ENCODE data around the gene PISD.

- peak; percentile 31 for TF ChIP-seq POLR2AphosphoS5 (IDR thresholded peaks at IDR 0.05)
- no peak for TF ChIP-seq CTCF (IDR thresholded peaks at IDR 0.05)
Observed at GRCh38 chr22:31680861-31681341, 18.9 kb upstream of the PISD start.
